Hematopoietic multipotent progenitor cell treated with erythropoietin and hydrocortisone succinate and interleukin-3 and kit ligand, for 4 days (in vitro differentiated cells): ENCODE results near the gene MAB21L1.

Experiments
- DNase-seq: peaks from one replicate; pipeline ENCODE4 v3.0.0-alpha.2; 2015

The MAB21L1 gene

DNA sequence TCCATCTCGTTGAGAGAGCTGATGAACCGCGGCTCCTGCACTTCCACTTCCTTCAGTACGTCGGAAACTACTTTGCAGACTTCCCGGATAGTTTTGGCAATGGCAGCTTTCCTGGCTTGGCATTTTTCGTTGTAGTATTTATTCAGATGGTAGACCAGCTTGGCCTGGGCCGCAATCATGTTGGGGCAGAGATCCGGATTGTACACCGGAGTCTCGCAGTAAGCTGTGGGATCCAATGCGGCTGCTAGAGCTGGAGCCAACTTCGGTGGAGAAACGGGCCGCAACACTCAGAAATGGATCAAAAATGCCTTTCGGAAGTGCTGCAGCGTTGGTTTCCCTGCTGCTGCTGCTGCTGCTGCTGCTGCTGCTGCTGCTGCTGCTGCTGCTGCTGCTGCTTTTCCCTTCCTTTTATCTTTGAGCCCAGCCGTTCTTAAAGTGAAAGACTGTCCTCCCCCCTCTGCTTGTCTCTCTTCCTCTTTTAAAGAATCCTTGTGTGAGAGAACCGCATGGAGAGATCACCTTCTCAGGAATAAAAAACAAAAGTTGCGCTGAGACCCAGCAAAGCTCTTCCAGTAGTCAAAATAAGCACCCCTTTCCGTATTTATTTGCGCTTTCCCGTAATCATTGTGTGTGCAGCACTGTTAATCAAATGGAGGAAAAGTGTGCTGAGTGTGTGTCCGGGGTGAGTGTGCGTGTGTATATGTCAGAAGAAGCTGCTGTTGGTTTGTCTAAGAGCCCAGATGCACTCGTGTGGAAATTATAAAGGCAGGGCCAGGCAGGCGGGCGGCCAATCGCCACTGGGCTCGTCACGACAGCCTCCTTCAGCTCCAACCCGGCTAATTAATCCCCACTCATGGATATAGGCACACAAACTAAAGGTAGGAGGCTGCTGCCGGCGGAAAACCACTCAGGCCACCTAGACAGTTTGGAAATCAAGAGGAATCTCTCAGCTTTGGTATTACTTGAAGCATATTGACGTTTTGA is at the start of gene MAB21L1:
Gene MAB21L1, minus strand, starts transcription at position 730 of the 984 bp plus-strand sequence. Its CDS starts 551 bp downstream, at position 179.
- peak; percentile 79 for DNase-seq

DNA sequence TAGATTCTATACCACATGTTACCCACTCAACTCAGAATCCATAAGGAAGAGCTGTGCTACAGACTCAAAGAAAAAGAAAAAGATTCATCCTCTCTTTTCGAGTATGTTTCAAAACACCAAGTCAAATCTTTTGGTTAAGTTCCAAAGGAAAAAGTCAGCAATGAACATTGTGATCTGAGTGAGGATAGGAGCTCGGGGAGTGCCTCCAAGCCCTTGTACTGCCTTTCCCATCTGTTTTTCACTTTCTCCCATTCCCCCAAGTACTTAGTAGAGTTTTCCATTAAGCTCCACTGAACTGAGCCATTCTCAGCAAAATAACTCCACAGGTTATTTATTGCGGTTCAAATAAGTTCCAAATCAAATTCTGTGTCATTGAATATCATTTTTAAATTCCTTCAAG is 47.7 kb upstream of the MAB21L1 start:
- DNase-seq, result no peak

DNA sequence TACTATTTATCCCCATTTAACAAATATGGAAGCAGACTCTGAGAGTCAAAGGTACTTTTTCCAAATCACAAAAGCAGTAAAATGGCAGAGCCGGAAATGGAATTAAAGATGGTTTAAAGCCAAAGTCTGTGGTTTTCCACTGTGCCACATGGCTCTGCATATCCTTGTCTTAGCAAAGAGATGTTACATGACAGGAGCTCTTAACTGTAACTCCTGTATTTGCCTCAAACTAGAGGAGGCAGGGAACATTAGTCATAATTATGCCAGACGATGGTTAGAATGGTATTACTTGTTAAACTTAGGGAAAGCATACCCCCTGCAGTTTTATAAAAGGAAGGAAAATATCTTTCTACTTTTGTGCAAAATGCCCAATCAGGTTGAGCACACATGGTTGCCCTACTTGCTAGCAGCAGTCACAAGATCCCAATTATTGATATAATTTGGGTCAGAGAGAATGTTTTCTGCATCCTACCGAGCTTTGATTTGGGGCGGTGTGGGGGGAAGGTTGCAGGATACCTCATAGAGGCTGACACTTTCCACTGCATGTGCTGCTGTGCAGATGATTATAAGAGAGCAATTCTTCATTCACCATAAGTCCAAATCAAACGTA is 42.0 kb upstream of the MAB21L1 start:
- DNase-seq, result no peak

- no peak for DNase-seq
Measured at GRCh38 chr13:35514801-35515502, 38.5 kb upstream of the MAB21L1 start.

GRCh38 chr13:35514061-35514477 is 37.6 kb upstream of the MAB21L1 start:
- DNase-seq, result no peak

DNA sequence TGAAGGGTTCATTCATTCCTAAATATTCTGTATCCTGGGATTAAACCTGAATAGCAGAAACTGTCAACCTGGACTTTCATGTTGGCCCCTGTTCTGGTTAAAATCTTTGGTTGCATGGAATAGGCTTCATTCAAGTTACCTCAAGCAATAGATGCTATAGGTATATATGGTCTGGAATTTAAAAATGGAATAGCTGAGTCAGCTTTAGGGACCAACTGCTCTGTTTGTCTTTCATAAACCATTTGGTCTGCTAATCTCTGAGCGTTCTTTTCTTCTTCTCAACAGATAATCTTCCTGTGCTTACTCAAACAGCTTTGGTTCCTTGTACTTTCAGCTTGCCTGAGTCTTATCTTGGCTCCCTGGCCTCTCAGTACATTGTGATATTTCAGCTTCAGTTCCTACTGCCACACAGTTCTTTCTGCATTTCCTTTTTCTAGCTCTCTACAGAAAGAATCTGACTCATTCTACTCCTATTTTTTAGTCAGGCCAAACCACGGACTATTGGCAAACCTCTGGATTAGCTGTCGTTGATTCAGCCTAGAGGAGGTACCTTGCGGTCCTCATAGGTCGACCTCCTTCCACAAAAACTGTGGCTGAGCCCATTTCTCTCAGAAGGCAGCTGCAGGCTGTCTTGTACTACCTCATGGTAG is 35.9 kb upstream of the MAB21L1 start:
- DNase-seq, result peak; percentile 91

DNA sequence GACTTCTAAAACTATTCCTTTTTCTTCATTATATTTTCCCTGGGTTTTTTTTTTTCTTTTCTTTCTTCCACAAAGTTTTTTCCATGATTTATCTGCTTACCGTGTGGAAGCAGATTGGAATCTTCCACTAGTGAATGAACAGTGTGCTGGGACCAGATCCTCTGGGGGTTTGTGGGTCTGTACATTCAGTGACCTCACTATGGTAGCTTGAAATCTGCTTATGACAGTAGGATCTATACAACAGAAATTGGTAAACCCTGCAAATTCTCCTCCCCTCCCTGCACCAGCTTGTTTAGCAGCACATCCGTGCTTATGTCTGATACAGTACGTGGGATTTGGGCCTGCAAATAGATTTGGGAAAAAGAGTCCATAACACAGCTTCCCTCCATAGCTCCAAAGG is 26.0 kb upstream of the MAB21L1 start:
- DNase-seq, result no peak

DNA sequence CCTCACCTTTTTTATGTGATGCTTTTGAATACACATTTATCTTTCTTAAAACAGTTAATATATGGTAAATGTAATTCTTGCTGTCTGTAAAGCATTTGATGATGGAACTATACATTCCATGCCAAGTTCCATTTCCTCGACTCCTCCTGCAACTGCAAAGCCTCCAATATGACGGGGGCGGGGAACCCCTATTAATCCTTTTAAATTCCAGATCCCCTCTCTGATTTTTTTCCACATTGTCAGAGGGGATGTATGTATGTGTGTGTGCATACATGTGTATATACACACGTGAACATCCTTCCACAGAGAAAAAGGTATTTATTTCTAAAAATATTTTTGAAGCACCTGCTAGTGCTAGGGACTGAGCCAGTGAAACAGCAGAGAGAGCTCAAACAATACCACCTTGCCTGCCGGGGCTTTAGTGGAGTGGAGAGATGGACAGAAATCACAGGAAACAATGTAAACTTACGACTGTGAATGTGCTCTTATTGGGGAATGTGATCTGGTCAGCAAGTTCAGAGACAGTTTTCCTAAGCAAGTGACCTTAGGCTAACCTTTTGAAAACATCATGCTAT is 25.3 kb upstream of the MAB21L1 start:
- no peak for DNase-seq

GRCh38 chr13:35500144-35500543 is 23.7 kb upstream of the MAB21L1 start:
- no peak for DNase-seq

DNA sequence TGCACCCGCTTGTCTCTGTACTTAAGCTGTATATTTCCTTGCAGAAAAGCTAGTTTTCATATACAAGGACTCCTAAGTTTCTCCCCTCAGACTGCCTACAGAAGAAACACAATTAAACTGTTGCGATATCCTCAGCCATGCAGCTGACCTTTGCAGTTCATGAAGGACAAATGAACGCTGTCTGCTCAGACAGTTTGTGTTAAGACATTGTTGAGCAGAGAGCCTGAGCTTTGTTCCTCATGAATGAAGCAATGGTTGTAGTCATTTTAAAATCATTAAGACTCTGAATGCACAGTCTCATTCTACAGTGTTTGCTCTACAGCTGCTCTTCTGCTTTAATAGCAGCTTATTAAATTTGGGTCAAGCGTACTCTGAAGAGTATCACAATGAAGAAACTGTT is 23.2 kb upstream of the MAB21L1 start:
- DNase-seq, result no peak

DNA sequence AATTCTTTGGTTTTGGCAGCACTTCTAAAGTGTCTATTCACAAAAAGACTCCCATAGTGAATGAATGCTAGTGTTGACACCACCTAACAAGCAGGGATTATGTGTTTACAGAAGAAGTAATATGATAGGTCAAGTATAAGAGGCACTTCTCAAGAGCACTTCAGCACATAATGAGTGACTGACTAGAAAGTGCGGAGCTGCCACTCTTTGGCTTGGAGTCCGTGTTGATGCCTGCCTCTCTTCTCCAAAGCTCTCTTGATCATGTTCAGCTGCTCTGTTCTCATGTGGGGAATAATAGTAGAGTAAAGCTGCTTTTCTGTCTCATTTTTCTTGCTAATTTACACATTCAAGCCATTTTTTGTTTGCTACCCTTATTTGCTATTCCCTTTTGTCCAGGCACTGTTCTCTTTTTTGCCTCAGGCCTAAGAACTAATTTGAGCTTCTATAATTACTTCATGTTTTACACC is 22.7 kb upstream of the MAB21L1 start:
- no peak for DNase-seq

GRCh38 chr13:35498231-35498630 is 21.7 kb upstream of the MAB21L1 start:
- DNase-seq, result no peak

- DNase-seq, result peak; percentile 58
Measured at GRCh38 chr13:35496761-35497386, 20.4 kb upstream of the MAB21L1 start.

DNA sequence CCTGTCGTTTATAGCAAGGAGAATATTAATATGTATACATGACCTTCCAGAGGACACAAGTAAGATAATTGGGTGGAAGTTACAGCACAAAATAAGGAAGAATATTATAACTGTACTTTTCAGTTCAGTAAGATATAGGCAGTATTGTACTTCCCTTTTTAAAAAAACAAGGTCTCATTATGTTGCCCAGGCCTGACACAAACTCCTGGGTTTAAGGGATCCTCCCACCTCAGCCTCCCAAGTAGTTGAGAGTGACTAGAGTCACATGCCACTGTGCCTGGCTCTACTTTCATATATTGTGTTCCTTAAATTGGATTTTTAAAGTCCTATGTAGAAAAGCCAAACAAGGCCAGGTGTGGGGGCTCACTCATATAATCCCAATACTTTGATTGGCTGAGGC is 19.5 kb upstream of the MAB21L1 start:
- DNase-seq, result peak; percentile 25

DNA sequence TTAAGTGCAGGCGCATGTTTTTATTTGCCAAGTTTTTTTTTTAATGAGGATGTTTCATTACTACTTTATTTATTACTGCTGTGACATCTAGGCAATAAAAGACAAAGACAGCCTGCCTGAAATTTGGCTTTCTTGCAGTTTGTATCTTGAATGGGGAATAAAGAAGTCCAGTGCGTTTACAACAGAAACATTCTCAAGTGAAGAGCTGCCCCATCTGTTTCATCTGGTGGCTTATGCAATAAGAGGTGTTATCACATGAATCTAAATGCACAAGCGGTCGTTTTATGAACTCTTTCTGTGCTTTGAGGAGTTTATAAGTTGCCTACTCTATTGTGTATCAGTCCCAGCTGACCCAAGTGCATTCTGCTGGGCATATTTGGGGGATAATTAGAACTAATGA is 12.6 kb upstream of the MAB21L1 start:
- peak; percentile 48 for DNase-seq

GRCh38 chr13:35485424-35485823 is 8.9 kb upstream of the MAB21L1 start:
- no peak for DNase-seq

- DNase-seq, result no peak
Measured at GRCh38 chr13:35484384-35484783, 7.9 kb upstream of the MAB21L1 start.

GRCh38 chr13:35483761-35484160 is 7.3 kb upstream of the MAB21L1 start:
- DNase-seq, result no peak

DNA sequence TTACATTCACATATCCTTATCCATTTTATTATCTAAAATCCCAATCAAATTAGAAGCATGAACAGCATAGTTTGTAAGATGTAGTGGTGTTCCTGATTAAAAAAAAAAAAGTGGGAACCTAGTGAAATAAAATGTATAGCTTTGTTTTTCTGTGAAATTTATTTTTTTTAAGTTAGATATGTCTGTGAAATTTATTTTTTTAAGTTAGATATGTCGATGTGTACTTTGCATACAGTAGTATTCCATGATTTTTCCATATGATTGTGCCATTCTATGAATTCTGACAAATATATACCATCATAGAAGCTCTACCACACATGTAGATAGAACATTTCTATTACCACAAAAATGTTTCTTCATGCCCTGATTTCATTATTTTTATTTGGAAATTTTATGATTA is 6.0 kb upstream of the MAB21L1 start:
- DNase-seq, result no peak

DNA sequence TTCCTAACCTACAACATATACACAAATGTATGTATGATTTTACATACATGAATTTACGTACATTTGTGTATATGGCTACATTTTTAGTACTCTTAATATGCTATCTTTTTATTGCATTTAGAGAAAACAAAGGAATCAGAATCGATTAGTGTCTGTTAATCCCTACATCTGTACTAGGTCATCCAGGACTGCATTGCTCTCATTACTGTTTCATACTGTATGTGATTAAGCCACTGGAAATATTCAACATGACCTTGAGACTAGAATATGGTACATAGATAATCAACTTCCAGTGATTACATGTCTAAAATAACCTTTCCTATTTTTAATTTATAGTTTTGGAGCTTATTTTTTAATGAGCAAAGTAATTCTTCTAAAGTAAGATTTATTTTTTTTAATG is 5.3 kb upstream of the MAB21L1 start:
- DNase-seq, result no peak

- no peak for DNase-seq
Measured at GRCh38 chr13:35480346-35480745, 3.9 kb upstream of the MAB21L1 start.

DNA sequence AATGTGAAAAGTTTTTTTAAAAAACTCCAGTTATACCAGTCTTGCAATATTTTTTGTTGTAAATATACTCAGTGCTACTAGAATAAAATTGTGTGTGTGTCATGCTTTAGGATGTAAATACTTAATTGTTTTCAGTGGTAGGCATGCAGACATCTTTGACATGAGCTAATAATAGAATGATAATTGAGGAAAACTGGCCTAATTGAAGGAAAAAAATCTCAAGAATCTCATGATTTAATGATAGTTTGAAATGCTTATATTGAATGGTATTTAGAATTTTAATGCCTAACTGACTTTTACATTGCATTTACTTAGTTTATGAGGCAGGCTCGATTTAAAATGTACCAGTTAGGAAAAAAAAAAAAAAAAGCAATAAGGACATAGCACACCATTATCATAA is 3.2 kb upstream of the MAB21L1 start:
- DNase-seq, result no peak
